GM20431 (cell line): ENCODE measurements around the gene NACAD.

ENCODE experiments used
- in situ Hi-C: fragments of 300-500 bp; cut with MseI, MboI; formaldehyde crosslinking; loops from one replicate; pipeline ENCODE4 v1.15.0; 2020; ENCODE audit warnings: low sequenced_read_pairs; ENCODE audit not compliant: unreplicated experiment

The NACAD gene

DNA sequence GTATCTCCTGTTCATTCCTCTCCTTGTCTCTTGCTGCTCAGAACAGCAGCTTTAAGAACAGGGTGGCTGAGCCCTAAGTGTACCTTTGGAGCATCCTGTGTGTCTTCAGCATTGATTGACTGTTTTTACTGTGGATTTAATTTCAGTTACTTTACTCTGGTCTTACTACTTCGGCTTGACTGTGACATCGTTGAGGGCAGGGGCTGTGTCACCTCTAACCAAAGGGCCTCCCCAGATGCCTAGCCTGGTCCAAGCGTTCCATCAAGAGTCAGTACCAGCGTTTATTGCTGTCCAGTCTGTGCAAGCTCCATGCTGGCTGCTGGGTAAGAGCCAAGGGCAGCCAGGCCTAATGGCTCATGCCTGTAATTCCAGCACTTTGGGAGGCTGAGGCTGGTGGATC lies 56.3 kb downstream of the NACAD start:
- in situ Hi-C loops, result no loop called here

GRCh38 chr7:45031829-45032228 lies 56.9 kb downstream of the NACAD start:
- in situ Hi-C loops, result no loop called here
